OCI-LY7 (cell line): ENCODE measurements around the gene PNPLA4.

ENCODE experiments used
- EZH2phosphoT487 ChIP-seq: fragments of 200-600 bp; sonication (generic); IDR thresholded peaks from 2 replicates; pipeline ENCODE4 v1.6.1; 2018; ENCODE audit warnings: low read depth, borderline replicate concordance, mild to moderate bottlenecking, mixed run types, antibody characterized with exemption, low read length, moderate library complexity, mixed read lengths
- TF ChIP-seq, protein P1 (sequence below): fragments of 200-600 bp; sonication (generic); conservative IDR thresholded peaks from 2 replicates; pipeline ENCODE4 v1.5.1; 2014; ENCODE audit warnings: mild to moderate bottlenecking, antibody characterized with exemption, low read length, moderate library complexity, mixed read lengths

DNA sequence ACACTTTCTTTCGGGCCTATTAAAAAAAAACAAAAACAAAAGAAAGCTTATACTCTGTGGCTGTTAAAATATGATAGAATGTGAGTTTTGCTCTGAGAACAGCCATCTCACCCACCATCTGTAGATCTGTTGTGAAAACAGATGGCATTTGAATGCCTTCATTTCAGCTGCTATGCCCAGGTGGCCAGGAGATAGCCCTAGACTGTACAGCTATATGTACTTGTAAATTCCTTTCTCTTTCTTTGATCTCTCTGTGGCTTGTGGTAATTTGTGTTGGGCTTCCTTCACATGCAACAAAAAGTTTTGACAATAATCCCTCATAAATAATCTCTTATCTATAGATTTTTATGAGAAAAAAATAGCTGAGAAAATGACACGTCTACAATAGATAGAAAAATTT, 38.1 kb downstream of the PNPLA4 start:
- TF ChIP-seq, protein P1, sequence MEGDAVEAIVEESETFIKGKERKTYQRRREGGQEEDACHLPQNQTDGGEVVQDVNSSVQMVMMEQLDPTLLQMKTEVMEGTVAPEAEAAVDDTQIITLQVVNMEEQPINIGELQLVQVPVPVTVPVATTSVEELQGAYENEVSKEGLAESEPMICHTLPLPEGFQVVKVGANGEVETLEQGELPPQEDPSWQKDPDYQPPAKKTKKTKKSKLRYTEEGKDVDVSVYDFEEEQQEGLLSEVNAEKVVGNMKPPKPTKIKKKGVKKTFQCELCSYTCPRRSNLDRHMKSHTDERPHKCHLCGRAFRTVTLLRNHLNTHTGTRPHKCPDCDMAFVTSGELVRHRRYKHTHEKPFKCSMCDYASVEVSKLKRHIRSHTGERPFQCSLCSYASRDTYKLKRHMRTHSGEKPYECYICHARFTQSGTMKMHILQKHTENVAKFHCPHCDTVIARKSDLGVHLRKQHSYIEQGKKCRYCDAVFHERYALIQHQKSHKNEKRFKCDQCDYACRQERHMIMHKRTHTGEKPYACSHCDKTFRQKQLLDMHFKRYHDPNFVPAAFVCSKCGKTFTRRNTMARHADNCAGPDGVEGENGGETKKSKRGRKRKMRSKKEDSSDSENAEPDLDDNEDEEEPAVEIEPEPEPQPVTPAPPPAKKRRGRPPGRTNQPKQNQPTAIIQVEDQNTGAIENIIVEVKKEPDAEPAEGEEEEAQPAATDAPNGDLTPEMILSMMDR, result no peak
- no peak for TF ChIP-seq EZH2phosphoT487
